MM.1S (cell line): Measurements from ENCODE around the gene CXCL17.

Source experiments
- EZH2phosphoT487 ChIP-seq: fragments of 300-600 bp; sonication (generic); IDR thresholded peaks from 2 replicates; pipeline ENCODE4 v1.6.1; 2018; ENCODE audit warnings: antibody characterized with exemption, low read length
- TF ChIP-seq, protein P1 (sequence below): fragments of 300-600 bp; sonication (generic); IDR thresholded peaks from 2 replicates; pipeline ENCODE4 v1.5.1; 2016; ENCODE audit warnings: antibody characterized with exemption, low read length, mixed read lengths

DNA sequence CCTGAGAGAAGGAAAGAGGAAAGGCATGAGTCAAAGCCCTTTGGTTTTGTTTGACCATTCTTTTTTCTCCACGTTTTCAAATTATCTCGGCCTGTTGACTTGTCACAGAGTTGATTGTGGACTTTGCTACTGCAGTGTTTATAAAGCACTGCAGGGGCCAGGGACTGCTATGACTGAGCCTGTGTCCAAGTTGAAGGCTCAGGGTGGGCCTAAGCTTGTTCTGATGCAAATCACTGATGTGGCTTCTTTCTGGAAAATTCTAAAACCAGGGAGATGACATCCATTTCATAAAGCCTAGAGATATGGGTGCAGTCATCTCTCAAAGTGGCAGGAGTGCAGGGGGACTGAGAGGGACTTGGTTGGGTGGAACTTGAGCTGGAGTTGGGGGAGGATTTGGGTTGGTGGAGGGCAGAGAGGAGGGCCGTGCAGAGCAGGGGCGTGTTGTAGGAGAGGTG is 1.2 kb upstream of the CXCL17 start:
- TF ChIP-seq, protein P1, sequence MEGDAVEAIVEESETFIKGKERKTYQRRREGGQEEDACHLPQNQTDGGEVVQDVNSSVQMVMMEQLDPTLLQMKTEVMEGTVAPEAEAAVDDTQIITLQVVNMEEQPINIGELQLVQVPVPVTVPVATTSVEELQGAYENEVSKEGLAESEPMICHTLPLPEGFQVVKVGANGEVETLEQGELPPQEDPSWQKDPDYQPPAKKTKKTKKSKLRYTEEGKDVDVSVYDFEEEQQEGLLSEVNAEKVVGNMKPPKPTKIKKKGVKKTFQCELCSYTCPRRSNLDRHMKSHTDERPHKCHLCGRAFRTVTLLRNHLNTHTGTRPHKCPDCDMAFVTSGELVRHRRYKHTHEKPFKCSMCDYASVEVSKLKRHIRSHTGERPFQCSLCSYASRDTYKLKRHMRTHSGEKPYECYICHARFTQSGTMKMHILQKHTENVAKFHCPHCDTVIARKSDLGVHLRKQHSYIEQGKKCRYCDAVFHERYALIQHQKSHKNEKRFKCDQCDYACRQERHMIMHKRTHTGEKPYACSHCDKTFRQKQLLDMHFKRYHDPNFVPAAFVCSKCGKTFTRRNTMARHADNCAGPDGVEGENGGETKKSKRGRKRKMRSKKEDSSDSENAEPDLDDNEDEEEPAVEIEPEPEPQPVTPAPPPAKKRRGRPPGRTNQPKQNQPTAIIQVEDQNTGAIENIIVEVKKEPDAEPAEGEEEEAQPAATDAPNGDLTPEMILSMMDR = no peak
- TF ChIP-seq EZH2phosphoT487 = no peak
